Measurements from ENCODE around the gene PRADC1.
A peak's percentile ranks its signal among the peaks of the same experiment; 100 is the strongest.
"Not testable (repeated sequence)": the region's sequence is repeated elsewhere in the genome, so short reads cannot be mapped to it uniquely, and the experiment has no call there.

The PRADC1 gene

GRCh38 chr2:73233154-73233931 is at the start of gene PRADC1:
Gene PRADC1 (minus strand): TSS chr2:73233239. CDS start chr2:73233160, 79 bp downstream.
- peak; percentile 99 for DNase-seq (ENCODE audit: low spot score)

- DNase-seq (ENCODE audit: low spot score): no peak
These were observed 48.2 kb upstream of the PRADC1 start for GRCh38 chr2:73281244-73281643.

GRCh38 chr2:73279852-73280251 is 46.8 kb upstream of the PRADC1 start:
- DNase-seq (ENCODE audit: low spot score): no peak

GRCh38 chr2:73272270-73272669 is 39.2 kb upstream of the PRADC1 start:
- no peak for DNase-seq (ENCODE audit: low spot score)

- no peak for DNase-seq (ENCODE audit: low spot score)
These were observed 36.8 kb upstream of the PRADC1 start for GRCh38 chr2:73269686-73270465.

GRCh38 chr2:73268830-73269685 is 36.0 kb upstream of the PRADC1 start:
- DNase-seq (ENCODE audit: low spot score): no peak

GRCh38 chr2:73268366-73268829 is 35.4 kb upstream of the PRADC1 start:
- DNase-seq (ENCODE audit: low spot score): no peak

GRCh38 chr2:73267008-73267407 is 34.0 kb upstream of the PRADC1 start:
- no peak for DNase-seq (ENCODE audit: low spot score)

- DNase-seq (ENCODE audit: low spot score): peak; percentile 54
These were observed 33.2 kb upstream of the PRADC1 start for GRCh38 chr2:73266061-73266901.

- no peak for DNase-seq (ENCODE audit: low spot score)
These were observed 32.4 kb upstream of the PRADC1 start for GRCh38 chr2:73265298-73266060.

GRCh38 chr2:73264783-73265182 is 31.7 kb upstream of the PRADC1 start:
- no peak for DNase-seq (ENCODE audit: low spot score)

- no peak for DNase-seq (ENCODE audit: low spot score)
These were observed 31.2 kb upstream of the PRADC1 start for GRCh38 chr2:73264332-73264606.

GRCh38 chr2:73263540-73264331 is 30.7 kb upstream of the PRADC1 start:
- no peak for DNase-seq (ENCODE audit: low spot score)

GRCh38 chr2:73262691-73263429 is 29.8 kb upstream of the PRADC1 start:
- not testable (repeated sequence) for DNase-seq (ENCODE audit: low spot score)

GRCh38 chr2:73262108-73262651 is 29.1 kb upstream of the PRADC1 start:
- no peak for DNase-seq (ENCODE audit: low spot score)

- DNase-seq (ENCODE audit: low spot score): peak; percentile 41
These were observed 27.4 kb upstream of the PRADC1 start for GRCh38 chr2:73260338-73260984.

GRCh38 chr2:73259704-73260337 is 26.8 kb upstream of the PRADC1 start:
- DNase-seq (ENCODE audit: low spot score): no peak

- DNase-seq (ENCODE audit: low spot score): no peak
These were observed 26.2 kb upstream of the PRADC1 start for GRCh38 chr2:73259276-73259675.
